Activated naive CD4-positive, alpha-beta T cell (primary cell): Measurements from ENCODE around the gene KCNJ10.
"Not testable (repeated sequence)": the region's sequence is repeated elsewhere in the genome, so short reads cannot be mapped to it uniquely, and the experiment has no call there.

ENCODE experiments used
- DNase-seq, 4 experiments: peaks; one replicate each; lab custom pipeline; 2025; lab: John Stamatoyannopoulos, UW

Gene KCNJ10

GRCh38 chr1:160069460-160070231, at the start of gene KCNJ10:
TSS of gene KCNJ10 (minus strand) at chr1:160070160. CDS start at chr1:160042532, 27,628 bp downstream.
- no peak for DNase-seq

- no peak for DNase-seq
Measured at GRCh38 chr1:160118928-160119327, 49.0 kb upstream of the KCNJ10 start.

GRCh38 chr1:160117709-160118183, 47.8 kb upstream of the KCNJ10 start:
- no peak for DNase-seq

- no peak for DNase-seq
Measured at GRCh38 chr1:160117300-160117699, 47.3 kb upstream of the KCNJ10 start.

- DNase-seq = no peak
Measured at GRCh38 chr1:160116283-160117147, 46.6 kb upstream of the KCNJ10 start.

GRCh38 chr1:160115545-160116282, 45.8 kb upstream of the KCNJ10 start, which contains the start of gene ATP1A2:
TSS of gene ATP1A2 (plus strand) at chr1:160115759. CDS start at chr1:160115862, 103 bp downstream.
- DNase-seq = no peak

GRCh38 chr1:160114085-160114484, 44.1 kb upstream of the KCNJ10 start:
- DNase-seq = no peak

- no peak for DNase-seq
Measured at GRCh38 chr1:160113407-160113806, 43.4 kb upstream of the KCNJ10 start.

GRCh38 chr1:160112357-160112756, 42.4 kb upstream of the KCNJ10 start:
- no peak for DNase-seq

- DNase-seq = not testable (repeated sequence)
Measured at GRCh38 chr1:160111462-160111861, 41.5 kb upstream of the KCNJ10 start.

GRCh38 chr1:160109686-160110085, 39.7 kb upstream of the KCNJ10 start:
- DNase-seq = no peak

GRCh38 chr1:160108888-160109662, 39.1 kb upstream of the KCNJ10 start:
- no peak for DNase-seq

- no peak for DNase-seq
Measured at GRCh38 chr1:160107512-160107911, 37.6 kb upstream of the KCNJ10 start.

- DNase-seq = no peak
Measured at GRCh38 chr1:160105155-160105554, 35.2 kb upstream of the KCNJ10 start.

GRCh38 chr1:160104486-160104885, 34.5 kb upstream of the KCNJ10 start:
- DNase-seq = no peak

- no peak for DNase-seq
Measured at GRCh38 chr1:160103658-160104408, 33.9 kb upstream of the KCNJ10 start.

GRCh38 chr1:160101717-160102522, 32.0 kb upstream of the KCNJ10 start:
- no peak for DNase-seq

- DNase-seq = peak; percentile 33 to 65 (median 48)
Measured at GRCh38 chr1:160101037-160101716, 31.2 kb upstream of the KCNJ10 start.
